Anterior cingulate cortex (tissue), 58 donors: ENCODE measurements around the gene NIPBL.
"Not testable (repeated sequence)": the region's sequence is repeated elsewhere in the genome, so short reads cannot be mapped to it uniquely, and the experiment has no call there.

Experiments used
- DNase-seq, 58 donors: peaks; one replicate each; lab custom pipeline; 2025; lab: John Stamatoyannopoulos, UW

Gene NIPBL

DNA sequence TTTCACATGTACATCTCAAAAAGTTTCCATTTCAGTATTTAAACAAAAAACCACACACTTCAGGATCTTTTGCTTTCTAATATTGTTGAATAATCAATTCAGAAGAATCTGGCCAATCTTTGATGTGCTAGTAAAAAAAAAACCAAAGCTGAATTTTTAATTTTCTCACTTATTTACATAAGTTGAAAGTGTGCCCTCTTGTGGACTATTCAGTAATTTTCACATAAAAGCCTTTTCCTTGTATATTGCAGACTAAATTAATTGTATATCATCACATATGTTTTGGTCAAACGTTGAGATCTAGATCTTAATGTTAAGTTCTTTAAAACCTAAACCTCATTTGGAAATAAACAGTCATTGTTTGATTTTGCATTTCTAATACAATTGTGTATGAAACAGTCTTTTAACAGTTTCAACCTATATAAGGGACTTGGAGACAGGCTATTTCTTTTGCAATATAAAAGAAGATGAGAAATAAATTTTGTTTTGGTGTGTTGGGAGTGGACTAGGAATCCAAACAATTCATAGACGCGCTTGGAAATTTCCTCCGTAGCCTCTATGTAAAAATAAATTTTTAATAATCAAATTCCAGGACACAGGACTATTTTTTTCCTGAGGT lies 68.1 kb downstream of the NIPBL start:
- DNase-seq = peak in 1 of 58 donors; percentile 25

DNA sequence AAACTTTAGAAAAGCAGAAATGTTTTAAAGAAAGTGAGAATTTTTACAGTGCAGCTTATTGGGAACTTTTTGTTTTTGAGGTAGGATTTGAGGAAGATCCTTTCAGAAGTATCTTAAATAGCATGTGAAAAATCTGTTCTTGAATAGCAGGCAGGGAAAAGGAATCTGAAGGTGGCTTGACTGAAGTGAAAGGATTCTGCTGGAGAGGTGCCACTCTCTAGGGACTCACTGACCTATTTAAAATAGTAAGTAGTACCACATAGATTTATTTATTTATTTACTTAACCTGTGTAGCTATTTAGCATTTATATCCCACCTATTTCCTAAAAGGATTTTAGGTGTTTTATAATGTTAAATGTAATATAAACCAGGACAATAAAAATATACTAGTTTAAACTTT lies 69.1 kb downstream of the NIPBL start:
- DNase-seq = no peak

DNA sequence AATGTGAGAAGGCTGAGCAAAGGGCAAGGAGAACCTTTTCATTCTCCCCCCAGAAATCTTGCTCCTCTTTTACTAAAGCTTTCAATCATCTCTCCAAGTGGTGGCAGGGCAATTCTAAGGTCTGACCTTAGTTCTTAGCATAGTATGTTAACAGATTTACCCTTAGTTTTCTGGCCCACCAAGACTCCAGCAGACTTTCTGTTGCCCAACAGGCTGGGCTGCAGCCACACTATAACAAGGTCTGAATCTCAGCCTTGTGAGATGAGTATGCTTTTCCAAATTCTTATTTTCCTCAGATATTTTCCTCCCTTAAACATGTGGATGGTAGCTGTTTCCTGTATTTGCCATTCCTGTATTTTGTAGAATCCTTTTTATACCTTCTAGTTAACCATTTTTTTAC lies 69.5 kb downstream of the NIPBL start:
- no peak for DNase-seq

DNA sequence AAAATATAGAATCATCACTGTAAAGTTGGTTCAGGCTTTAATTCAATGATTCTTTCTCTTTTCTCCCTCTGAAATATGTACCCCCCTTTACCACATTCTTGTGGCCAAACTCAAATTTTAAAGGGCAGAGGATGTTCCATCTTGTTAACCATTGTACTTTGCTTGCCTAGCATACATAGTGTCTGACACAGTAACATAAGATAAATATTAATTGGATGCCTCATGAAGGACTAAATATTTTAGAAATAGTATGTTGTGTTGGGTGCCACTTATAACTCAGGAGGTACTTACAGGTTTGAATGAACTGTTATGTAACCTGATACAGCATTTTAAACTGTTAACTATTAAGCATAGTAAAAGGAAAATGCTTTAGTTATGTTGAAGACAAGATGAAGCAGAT lies 71.5 kb downstream of the NIPBL start:
- DNase-seq = no peak

DNA sequence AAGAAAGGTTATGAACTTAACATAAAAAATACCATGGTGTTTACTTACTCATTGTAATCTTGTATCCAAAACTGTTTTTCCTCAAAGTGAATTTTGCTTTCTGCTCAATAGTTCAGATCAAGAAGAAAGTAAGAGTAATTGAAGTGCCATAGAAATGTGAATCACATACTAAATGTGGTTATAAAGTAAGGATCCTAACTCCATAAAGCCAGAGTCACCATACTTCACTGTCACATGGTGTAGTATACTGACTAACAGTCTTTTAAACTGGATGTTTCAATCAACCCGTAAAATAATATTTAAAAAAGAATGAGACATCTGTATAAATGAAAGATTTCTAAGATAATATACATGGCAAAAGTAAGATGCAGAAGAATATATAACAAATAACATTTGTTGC lies 72.1 kb downstream of the NIPBL start:
- no peak for DNase-seq

DNA sequence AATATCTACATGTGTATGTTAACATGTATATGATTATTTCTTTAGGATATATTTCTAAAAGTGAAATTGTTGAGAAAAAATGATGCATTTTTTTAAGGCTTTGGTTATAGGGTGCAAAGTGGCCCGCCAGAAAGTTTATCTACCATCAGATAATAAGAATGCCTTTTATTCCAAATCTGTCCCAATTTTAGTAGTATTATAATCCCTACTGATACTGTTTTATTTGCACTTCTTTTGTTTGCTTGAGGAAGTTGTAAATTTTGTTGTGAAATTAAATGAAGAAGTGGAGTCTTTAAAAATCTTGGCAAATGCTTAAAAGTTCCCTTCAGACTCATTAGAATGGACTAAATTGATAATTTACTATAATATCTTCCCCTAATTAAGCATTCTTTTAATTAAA lies 73.0 kb downstream of the NIPBL start:
- DNase-seq = no peak

DNA sequence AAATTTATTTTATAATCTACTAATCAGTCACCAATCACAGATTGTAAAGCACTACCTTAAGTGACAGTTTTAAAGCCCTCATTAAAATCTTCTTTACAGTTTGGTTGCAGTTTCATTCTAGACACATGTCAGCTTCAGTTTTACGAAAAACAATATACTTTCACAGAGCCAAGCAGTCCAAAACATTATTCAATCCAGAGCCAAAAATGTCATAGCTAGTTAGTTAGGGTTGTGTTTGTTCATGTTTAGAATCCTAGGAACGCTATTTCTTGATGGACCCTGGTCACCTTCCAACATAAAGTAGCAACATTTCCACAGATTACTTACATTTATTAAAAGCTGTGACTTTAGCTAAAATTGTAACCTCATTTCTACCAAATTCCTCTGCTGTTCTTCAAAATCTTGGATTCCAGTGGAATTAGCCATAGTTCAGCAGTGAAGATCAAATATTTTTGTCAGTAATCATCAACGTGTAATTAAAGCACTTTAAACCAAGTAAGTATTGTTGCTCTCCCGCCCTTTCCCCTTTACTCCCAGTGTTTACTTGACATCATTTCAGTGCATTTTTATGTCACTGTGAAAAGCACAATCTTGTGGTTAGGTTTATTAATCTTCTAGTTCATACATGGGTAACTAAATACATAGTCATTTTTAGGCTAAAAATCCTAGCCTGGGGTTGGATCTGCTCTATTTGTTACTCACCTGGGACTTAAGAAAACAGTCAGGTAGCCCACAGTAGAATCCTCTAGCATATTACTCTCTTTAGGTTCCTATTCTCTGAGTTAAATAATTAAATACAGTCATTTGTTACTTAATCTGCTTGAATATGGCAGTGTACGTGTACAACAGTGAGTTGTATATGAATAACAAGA lies 74.3 kb downstream of the NIPBL start:
- no peak for DNase-seq

DNA sequence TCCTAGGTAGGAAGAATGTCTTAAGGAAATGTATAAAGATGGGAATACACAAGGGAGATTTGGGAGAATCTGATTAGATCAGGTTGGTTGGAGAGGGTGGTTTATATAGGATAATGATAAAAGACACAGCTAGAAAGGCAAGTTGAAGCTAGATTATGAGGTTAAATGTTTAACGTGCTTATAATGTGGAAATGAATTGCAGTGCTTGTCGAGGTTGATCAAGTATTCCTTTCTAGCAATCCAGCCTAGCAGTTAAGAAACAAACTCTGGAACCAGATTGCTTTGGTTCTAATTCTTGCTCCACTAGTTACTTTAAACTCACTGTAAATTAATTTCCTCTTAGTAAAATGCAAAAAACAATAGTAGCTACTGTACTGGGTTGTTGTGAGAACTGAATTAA lies 76.5 kb downstream of the NIPBL start:
- DNase-seq = no peak

DNA sequence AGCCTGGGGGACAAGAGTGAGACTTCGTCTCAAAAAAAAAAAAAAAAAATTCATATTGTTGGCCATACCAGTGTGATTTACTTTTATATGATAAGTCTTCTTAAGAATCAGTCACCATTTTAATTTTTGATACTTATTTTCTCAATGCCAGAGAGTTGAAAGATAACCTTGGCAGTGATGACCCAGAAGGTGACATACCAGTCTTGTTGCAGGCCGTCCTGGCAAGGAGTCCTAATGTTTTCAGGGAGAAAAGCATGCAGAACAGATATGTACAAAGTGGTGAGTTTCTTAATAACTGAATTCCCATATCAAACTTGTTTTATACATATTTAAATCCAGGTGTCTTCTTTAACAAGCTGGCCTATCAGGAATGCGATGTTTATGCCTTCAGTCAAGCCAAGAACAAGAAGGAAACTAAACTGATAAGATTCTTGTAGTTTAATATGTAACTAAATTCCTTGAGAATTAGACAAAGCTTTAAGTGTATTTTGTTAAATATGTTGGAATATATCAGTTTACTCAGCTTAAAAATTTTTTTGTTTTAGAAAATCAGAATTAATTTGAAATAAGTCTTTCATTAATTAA lies 81.5 kb downstream of the NIPBL start:
- DNase-seq = no peak

DNA sequence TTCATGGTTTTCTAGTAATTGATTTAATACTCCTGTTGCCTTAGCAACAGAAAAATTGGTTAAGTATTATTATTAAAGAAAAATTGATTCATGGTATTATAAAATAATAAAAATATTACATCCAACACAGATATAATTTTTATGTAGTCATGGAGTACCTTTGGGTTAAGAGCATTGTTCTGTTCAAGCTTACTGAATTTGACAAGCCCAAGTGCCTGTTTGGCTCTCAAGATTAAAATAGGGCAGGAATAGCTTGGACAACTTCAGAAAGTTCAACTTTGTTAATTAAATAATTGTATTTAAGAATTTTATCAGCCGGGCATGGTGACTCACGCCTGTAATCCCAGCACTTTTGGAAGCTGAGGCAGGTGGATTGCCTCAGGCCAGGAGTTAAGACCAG lies 82.0 kb downstream of the NIPBL start:
- no peak for DNase-seq

DNA sequence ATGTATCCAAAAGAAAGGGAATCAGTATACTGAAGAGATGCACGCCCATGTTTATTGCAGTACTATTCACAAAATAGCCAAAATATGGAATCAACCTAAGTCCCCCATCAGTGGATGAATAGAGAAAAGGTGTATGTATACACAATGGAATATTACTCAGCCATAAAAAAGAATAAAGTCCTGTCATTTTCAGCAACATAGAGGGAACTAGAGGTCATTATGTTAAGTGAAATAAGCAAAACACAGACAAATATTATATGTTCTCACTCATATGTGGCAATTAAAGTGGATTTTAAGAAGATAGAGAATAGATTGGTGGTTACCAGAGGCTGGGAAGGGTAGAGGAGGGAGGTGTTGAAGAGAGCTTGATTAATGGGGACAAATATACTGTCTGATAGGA lies 88.6 kb downstream of the NIPBL start:
- no peak for DNase-seq

DNA sequence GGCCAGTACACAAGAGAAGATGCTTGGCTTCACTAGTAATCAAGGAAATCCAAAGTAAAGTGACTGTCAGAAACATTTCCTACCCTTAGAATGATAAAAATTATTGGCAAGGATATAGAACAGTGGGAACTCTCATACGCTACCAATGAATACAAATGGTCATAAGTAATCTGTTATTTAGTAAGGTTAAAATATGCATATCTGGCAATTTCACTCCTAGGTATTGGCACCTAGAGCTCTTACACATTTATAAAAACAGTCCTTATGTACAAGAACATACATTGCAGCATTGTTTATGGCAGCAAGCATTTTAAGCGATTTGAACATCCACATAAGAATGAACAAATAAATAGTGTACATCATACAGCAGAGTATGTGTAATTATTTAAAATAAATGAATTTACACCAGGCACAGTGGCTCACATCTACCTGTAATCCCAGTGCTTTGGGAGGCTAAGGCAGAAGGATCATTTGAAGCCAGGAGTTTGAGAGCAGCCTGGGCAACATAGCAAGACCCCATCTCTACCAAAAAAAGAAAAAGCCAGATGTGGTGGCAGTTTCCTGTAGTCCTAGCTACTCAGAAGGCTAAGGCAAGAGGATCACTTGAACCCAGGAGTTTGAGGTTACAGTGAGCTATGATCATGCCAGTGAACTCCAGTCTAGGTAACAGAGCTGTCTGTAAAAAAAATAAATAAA lies 93.3 kb downstream of the NIPBL start:
- no peak for DNase-seq

DNA sequence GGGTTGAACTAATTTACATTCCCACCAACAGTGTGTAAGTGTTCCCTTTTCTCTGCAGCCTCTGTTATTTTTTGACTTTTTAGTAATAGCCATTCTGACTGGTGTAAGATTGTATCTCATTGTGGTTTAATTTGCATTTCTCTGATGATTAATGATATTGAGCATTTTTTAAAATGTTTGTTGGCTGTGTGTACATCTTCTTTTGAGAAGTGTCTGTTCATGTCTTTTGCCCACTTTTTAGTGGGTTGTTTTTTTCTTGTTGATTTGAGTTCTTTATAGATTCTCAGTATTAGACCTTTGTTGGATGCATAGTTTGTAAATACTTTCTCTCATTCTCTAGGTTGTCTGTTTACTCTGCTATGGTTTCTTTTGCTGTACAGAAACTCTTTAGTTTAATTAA lies 101.6 kb downstream of the NIPBL start:
- no peak for DNase-seq

DNA sequence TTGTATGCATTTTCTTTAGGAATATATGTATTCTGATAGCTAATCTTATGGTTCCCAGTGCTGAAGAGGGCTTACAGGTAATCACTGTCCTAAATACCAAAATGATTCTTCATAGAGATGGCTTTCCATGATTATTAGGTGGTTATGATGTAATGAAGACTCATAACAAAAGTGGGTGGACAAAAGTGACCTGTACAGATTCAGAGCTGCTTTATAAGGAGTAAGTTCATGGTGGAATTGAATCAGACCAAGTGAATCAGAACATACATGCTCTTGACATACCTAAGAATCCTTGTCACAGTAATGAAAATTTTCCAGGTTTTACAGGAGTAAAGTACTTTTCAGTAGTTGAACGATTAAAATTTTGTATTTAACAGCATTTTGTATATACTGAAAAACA lies 105.6 kb downstream of the NIPBL start:
- DNase-seq = no peak

DNA sequence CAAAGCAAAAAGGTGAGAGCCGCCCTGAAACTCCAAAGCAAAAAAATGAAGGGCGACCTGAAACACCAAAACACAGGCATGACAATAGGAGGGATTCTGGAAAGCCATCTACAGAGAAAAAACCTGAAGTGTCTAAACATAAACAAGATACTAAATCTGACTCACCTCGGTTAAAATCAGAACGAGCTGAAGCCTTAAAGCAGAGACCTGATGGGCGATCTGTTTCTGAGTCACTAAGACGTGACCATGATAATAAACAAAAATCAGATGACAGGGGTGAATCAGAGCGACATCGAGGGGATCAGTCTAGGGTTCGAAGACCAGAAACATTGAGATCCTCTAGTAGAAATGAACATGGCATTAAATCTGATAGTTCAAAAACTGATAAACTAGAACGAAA lies 108.8 kb downstream of the NIPBL start:
- DNase-seq = no peak

DNA sequence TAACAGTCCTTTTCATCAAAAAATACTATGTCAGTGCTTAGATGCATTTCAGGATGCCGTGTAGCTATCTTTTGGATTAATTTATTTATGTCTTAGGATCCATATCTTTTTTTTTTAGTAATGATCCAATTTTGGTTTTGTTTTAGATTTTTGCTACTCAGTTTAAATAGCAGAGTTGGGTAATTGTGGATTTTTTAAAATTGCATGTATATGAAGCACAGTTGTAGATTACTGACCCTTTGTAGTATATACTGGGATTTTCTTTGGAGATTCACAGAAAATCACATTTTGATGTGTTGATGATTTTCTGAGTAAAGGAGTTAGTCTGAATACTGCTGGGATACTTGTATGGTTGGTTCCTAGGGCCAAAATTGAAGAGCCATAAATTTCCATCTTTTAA lies 111.8 kb downstream of the NIPBL start:
- DNase-seq = no peak

DNA sequence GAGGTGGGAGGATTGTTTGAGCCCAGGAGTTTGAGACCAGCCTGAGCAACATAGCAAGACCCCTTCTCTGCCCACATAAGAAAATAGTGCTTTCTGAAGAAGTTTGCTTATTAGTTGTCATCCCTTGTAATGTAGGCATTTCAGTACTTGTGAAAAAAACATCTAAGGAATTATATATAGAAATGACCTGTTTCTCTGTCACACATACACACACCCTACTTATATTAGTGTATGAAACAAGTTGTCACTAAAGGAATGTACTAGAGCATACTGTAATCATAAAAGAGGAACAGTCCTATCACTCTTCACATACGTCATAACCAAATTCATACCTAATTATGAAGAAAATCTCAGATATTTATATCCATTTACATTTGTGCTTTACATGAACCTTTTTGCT lies 122.0 kb downstream of the NIPBL start:
- no peak for DNase-seq

DNA sequence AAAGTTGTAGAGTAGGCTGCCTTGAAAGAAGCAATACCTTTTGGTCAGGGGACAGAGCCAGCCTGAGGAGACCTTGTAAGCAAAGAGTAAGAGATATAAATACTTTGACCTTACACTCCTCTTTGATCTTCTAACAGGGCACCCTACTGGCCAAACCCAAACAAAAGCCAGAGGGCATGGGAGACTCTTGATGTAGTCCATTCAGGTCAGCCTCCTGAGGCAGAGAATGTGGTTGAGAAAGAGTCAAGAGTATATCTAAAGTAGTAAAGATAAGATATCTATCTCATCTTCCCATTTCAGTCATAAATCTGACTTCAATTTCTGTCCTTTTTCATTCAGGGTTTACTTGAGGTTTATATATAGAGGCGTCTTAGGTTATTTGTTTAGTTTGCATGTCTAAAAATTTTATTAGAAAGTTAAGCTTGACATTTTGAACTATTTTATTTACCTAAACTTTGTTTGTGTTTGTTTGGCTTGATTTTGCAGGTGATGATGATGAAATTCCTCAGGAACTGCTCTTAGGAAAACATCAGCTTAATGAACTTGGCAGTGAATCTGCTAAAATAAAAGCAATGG lies 125.7 kb downstream of the NIPBL start:
- no peak for DNase-seq

DNA sequence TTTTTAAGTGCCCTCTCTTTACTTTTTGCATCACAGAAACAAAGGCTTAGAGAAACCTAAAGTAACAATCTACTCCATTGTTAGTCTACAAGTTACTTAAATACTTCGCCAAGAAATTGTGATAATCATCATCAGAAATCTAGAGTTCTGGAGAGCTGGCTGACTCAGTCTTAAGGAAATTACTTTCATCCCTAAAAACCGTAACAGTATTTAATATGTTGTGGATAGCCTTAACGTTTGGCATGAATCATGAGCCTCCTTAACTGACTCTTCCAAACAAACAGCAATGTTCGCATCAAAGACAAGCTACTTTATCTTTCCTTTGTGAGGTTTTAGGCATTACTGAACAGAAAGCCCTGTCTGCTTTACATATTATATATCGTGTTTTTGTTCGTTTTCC lies 128.7 kb downstream of the NIPBL start:
- DNase-seq = no peak

DNA sequence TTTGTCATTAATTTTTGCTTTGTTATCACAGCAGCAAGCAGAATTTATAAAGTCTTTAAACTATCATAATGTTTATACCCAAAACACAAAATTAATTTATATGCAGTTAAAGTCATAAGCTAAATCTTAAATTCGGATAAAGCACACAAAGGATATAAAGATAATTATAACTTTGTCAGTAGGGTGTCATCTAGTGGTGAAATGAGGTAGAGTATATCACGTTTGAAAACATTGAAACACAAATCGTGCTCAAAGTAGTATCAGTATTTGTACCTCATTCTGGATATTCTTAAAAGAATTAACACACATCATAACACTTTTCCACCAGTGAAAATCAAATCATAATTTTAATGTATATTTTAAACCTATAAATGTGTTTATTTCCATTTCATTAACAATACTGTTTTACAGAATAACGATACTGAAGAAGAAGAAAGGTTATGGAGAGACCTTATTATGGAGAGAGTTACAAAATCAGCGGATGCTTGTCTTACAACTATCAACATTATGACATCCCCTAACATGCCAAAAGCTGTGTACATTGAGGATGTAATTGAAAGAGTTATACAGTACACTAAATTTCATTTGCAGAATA lies 129.5 kb downstream of the NIPBL start:
- DNase-seq = no peak

DNA sequence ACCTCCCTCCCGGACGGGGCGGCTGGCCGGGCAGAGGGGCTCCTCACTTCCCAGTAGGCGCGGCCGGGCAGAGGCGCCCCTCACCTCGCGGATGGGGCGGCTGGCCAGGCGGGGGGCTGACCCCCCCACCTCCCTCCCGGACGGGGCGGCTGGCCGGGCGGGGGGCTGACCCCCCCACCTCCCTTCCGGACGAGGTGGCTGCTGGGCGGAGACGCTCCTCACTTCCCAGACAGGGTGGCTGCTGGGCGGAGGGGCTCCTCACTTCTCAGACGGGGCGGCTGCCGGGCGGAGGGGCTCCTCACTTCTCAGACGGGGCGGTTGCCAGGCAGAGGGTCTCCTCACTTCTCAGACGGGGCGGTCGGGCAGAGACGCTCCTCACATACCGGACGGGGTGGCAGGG lies 136.6 kb downstream of the NIPBL start:
- not testable (repeated sequence) for DNase-seq
